ENCODE measurements around the gene GLRB.
"Not testable (repeated sequence)": the region's sequence is repeated elsewhere in the genome, so short reads cannot be mapped to it uniquely, and the experiment has no call there.

The GLRB gene

DNA sequence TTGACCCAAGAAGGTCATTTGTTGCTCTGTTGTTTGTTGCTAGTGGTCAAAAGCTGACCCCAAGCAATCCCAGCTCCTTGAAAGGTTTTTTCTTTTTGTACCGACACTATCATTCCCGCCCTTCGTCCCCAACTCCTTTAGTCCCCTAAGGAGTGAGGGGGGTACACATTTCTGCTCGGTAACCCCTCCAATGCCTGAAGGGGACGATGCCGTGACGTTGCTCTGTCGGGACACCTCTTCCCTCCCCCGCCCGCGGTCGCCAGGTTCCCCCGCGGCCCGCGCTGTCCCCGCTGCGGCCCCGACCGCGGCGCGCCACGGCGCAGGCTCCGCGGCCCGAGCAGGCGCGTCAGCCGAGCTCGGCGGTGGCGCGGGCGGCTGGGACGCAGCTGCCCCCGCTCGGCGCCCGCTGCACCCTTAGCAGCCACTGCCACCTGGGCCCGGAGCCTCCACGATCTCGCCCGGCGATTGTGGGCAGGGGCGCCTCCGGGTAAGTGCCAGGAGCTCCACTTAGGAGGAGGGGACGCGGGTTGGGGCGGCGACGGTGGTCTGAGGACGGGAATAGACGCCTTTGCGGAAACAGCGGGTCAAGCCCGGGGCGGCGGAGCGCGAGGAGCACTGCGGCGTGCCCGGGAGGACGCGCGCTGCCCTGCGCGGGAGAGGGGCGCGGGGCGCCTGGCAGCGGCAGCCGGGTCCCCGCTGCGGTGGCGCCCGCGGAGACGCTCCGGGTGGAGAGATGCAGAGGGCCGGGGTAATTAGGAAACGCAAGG lies at the start of gene GLRB:
Gene GLRB (plus strand): TSS at position 340 of the 767 bp plus-strand sequence. CDS start 1,875 bp downstream, outside the sequence.
- DNase-seq = peak; percentile 70

DNA sequence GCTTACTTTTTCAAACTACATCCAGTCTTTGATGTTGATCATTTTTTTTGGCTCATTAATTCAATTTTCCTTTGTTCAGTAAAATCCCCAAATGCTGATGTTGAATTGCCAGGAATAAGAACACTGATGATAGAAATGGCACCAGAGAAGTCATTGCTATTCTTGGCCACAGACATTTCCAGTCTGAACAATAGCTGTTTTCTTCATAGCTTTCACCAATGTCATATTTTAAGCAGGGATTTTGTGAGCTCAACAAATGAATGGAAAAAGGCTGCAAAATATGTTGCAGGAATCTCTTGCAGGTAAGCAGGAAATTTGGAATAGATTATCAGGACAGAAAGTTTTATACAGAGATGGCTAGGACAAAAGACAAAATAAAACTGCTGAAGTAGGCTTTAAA lies 40.5 kb upstream of the GLRB start:
- no peak for DNase-seq

DNA sequence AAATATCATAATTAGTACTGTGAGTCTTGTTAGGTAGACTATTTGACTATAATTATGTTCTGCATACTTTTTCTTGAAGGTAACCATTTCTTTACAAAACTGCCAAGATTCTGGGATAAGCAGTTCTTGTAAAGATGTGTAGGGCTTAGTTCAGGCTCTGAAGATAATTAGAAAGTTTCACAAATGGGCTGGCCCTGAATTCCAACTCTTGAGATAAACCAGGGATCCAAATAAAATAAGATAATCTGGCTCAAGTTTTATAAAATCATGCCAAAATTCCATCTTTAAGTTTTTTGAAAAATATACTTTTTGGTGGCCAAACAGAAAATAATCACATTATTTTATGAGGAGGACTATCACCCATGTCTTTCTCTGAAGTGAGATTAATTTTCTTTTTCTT lies 35.5 kb upstream of the GLRB start:
- no peak for DNase-seq

DNA sequence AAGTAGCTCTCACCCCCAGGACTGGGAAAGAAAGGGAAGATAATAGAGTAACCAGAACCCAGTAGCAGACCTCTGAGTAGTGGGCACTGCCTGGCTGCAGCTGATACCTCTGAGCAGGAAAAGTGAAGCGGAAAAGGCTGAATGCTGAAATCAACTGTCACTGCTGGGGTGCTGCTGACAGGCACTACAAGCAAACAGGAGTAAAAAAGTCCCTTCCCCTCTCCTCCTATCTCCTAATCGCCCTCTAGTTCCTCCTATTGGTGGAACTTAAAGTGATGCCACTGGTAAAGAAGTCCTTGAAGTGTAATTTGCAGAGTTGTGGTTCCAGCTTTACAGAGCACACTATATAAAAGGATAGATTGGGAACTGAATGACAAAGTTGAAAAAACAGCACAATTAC lies 32.8 kb upstream of the GLRB start:
- peak; percentile 62 for DNase-seq

DNA sequence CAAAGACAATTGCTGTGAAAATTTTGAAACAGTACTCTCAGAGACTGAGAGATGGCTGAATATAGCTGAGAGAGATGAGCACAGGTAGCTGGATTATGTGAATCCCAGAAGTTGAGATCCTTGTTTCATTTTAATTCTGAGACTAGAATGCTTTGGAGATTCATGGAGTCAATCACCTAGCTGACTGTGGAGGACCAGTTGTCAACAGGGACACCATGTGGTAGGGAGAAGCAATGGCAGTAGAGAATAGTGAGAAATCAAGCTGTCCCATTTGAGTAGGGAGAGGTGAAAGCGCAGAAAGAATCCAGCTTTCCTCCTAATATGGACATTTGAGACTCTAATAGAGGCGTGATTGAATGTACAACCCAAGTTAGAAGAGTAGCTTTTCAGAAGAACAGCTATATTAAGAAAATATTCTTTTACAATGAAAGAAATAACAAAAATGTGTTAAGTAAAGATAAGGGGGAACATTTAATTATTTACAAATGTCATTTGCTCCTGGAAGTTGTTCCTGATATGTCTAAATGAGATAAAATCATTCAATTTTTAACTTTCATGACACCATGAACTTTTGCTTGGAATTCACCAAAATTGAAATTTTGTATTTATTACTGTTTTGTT lies 30.3 kb upstream of the GLRB start:
- no peak for DNase-seq

DNA sequence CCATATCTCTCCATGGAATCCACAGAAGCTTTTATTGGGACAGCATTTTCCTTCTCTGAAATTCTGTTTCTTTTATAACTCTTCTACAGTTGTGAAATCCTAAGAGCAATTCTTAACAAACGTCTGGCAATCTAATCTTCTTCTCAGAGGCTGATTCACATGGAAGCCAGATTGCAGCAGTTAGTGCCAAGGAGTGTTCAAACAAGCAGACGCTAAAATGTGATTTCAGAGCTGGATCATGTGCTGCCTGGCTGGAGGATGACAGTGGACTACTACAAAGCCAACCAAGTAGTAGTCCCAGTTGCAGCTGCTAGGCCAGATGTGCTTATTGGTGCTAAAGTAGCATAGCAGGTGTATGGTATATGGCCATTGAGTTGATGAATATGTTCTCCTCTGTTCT lies 27.7 kb upstream of the GLRB start:
- no peak for DNase-seq

DNA sequence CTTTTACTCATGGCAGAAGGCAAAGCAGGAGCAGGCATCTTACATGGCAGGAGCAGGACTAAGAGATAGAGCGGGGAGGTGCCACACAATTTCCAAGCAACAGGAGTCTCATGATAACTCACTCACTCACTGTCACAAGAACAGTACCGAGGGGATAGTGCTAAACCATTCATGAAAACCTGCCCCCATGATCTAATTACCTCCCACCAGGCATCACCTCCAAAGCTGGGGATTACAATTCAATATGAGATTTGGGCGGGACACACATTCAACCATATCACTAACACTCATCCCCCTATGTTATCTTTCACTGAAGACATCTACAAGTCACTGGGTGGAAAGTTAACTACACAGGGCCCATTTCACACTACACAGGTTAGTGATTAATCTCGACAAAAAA lies 25.4 kb upstream of the GLRB start:
- DNase-seq = no peak

DNA sequence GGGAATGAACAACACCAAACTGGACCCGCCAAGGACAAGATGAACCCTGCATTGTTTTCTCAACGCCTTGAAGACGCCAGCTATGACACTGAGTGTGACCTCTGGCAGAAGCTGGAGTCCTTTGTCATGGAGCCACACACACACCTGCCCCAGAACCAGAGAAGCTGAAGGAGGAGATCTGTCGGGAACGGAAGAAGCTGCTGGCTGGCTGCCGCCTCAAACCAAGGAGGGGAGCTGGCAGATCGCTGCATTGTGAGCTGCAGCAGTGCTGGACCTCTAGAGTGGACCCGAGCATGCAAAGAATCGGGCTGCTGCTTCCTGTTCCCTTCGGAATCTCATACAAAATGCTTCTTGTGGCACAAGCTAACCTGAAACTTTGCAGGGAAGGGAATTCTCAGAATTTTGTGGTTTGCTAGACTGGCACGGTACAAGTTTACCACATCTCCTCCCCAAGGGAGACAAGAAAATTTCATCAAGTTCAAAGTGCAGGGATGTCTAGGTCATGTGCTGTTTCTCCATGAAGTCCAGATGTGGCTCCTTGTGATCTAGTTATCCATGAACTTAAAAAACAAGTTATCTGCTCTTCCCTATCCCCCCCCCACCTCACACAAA lies 23.4 kb upstream of the GLRB start:
- DNase-seq = no peak

DNA sequence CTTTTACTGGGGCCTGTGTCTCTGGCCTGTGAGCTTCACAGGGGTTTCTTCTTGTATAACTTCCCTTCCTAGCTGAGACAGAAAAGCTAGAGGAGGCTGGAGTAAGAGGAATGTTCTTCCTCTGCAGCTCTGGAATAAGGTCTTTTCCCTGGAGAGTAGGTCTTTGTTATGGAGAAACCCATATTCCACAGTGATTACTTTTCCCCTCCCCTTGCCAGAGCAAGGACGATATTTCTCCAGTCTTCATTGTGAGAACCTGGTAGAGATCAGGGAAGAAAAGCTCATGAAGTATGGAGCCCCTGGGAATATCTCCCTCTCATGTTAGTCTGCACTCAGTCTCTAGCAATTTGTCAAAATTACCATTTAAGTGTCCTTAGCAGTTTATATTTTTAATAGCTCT lies 18.7 kb upstream of the GLRB start:
- no peak for DNase-seq

DNA sequence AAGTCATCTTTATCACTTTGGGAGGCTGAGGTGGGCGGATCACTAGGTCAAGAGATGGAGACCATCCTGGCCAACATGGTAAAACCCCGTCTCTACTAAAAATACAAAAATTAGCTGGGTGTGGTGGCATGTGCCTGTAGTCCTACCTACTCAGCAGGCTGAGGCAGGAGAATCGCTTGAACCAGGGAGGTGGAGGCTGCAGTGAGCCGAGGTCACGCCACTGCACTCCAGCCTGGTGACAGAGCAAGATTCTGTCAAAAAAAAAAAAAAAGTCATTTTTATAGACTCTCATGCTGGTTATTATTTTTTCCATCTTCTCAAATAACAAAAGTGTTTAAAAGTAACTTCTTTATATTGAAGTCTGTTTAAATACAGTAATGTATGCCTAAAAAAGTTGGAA lies 17.1 kb upstream of the GLRB start:
- not testable (repeated sequence) for DNase-seq

DNA sequence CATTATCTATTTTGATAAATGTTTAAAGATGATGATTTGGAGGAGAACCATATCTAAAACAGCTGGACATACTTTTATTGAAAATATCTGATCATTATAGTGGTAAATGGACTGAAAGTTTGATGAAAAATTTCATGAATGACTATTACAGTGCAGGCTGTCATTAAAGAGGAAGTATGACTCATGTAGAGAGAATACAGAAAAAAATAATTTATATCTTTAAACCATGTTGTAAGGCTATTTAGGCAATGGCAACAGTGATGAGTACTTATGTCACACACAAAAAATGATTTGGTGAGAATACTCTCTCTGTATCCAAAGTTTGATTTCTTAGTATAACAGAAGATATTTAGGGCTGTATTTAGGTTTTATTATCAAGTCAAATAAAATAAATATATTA lies 3.9 kb upstream of the GLRB start:
- DNase-seq = no peak

DNA sequence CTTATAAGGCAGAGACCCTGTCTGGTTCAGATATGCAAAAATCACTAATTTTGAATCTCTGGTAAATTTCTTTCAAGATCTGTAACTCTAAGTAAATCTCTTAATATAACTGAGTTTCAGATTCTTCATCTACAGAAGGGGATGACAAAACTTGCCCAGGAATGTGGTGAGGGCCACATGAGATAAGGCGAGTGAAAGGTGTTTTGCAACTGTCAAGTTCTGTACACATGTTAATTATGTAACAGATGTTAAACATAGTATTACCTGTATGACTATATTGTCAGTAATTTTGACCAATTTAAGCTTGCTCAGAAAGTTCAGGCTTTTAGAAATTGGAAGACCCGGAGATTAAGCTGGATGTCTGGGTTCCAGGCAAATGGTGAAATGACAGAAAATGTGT lies 549 bp upstream of the GLRB start:
- DNase-seq = no peak

DNA sequence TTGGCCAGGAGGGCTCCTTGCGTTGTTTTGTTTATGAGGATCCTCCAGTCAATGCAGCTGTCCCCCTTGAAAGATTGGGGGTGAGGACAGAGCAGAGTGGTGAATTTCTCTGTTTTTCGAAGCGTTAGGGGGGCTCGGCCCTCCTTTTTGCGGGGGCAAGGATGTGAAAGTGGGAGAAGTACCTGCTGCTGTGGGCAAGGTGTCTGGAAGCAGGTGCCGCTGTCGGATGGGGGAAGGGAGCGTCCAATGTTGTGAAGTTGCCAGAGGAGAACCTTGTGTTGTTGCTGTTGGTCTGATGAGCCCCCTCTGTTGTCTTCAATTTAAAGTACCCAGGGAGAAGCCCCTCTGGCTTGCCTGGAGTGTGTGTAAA lies 613 bp downstream of the GLRB start:
- DNase-seq = no peak

DNA sequence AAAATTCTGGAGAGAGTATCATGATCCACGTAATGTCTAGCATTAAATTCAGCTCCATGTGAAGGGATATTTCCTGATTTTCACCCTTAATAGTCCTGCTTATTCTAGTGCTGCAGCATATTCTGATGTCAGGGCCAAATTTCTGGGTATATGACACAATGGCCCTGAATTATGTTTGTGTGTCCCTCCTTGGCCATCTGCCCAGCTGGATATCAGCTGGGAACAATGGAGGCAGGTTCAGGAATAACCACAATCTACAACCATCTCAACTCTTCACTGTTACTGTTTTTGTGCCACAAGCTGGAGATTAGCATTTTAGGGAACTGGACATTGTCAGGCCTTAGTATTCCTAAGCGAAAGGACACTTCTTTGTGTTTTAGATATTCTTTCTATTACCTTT lies 3.5 kb downstream of the GLRB start:
- DNase-seq = no peak

DNA sequence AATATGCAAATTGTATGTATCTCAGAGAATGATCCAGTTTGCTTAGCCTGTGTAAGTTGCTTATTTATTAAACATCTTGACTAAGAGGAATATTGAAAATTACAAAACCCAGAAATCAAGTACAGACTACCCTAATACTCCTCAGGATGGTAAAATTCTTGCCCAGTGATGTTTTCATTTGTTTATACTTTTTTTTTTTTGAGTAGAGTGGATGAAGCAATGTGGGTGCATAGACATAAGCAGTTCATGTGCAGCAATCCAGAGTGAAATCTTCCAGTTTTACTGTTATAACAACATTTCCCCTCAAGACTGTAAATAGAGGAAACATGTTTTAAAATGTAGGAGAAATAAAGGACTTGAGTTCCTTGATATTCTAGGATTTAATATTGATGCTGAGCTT lies 4.7 kb downstream of the GLRB start:
- DNase-seq = no peak

DNA sequence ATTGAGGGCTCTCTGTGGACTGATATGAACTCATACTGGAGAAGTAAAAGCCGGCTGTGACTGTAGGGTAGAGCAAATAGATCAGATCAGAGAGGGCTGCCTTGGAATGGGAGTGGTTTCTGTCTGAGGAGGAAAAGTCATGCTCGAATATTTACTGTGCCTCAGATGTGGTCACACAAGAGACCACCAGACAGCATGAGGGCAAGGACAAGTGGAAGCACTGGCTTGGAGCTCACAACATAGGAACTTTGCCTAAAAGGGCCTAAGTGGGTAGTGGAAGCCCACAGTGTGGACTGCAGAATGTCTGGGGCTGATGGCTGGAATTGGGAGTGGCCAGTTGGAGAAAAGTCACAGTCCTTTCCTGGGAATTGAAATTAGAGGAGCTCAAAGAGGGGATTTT lies 19.8 kb downstream of the GLRB start:
- DNase-seq = no peak

DNA sequence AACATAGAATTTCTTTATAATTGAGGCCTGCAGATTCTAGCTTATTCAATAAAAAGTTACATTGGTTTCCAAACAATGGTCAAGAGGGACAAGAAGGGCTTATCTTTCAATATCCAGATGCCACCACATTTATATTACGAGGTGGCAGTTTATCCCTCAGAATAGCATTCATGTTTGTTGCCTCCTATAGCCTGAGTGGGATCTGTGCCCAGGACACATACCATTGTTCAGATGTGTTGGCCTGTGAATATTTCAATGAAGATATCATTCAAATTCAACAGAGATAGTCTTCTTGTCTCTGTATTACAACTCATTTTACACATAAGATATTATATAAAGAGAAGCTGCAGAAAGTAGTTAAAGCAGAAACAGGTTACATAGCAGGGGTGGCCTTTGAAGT lies 20.5 kb downstream of the GLRB start:
- DNase-seq = no peak

DNA sequence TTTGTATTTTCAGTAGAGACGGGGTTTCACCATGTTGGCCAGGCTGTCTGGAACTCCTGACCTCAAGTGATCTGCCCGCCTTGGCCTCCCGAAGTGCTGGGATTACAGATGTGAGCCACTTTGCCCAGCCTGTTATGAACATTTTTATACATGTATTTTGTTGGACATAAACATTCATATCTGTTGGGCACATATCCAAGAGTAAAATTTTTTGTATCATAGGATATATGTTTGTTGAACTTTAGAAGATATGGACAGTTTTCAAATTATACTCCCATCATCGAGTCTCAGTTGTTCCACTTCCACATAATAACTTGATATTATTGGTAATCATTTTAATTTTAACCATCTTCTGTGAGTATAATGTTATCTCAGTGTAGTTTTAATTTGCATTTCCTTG lies 23.6 kb downstream of the GLRB start:
- no peak for DNase-seq

DNA sequence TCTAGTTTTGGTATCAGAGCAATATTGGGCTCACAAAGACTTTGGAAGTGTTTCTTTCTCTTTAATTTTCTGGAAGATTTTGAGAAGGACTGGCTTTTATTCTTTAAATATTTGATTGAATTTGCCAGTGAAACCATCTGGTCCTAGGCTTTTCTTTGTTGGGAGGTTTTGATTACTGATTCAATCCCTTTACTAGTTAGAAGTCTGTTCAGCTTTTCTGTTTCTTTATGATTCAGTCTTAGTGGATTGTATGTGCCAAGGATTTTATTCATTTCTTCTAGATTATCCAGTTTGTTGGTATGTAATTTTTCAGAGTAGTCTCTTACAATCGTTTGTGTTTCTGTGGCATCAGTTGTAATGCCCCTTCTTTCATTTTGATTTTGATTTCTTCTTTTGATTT lies 28.6 kb downstream of the GLRB start:
- DNase-seq = no peak

DNA sequence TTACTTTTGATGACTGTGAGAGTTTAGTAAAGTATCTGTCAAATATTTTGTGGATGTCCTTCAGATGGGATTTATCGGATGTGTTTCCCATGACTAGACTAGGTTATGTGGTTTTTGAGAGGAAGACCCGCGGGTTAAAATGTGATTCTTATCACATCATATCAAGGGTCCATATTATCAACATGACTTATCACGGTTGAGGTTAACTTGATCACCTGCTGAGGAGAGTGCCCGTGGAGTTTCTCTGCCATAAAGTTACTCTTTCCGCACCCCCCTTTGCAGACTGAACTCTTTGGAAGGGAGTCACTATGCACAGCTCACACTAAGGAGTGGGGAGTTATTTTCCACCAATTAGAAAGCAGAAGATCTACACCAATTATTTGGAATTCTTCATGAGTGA lies 38.7 kb downstream of the GLRB start:
- no peak for DNase-seq

DNA sequence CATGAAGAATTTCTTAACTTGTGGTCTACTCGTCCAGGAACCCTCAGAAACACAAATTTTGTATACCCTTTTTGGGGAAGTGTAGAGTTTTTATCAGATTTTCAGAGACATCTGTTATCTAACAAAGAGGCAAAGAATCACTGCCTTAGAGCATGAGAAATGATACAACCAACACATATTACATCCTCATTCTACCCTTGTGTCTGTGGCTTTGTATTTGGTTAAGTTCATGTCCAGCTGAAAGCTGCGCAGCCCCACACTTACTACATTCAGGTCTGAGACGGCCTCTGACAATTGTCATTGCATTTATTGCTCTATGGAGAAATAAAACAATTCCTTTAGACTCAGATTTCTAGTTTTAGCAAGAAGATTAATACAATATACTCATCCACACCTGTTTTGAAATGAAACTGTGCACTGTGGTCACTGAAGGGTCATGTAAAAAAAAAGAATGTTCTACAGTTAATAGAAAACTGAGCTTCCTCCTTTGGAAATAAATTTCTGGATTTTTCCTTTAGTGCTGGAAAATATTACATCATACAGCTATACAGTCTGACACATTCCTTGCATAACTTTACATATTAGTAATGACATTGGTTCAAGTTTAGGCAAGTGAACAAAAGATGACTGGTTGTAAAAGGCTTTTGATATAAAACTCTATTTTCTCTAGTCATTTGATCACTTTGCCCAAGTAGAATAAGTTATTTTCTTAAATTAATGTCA lies 39.8 kb downstream of the GLRB start:
- no peak for DNase-seq

DNA sequence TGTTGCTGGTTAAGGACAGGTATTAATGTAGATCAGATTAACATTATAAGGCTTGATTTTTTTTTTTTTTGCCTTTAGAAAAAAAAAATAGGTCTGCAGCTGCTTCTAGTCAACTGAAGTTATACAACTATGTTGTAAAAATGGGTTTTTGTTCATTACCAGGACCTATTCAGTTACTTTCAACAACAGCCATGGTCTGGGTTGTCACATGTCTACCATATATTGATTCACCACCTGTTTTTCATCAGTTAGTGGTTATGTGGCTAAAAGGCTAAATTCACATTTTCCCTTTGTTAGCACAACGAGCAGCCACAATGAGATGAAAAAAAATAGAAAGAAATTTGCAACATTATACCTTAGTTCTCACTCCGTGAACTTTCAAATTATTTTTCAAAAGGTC lies 45.5 kb downstream of the GLRB start:
- no peak for DNase-seq

DNA sequence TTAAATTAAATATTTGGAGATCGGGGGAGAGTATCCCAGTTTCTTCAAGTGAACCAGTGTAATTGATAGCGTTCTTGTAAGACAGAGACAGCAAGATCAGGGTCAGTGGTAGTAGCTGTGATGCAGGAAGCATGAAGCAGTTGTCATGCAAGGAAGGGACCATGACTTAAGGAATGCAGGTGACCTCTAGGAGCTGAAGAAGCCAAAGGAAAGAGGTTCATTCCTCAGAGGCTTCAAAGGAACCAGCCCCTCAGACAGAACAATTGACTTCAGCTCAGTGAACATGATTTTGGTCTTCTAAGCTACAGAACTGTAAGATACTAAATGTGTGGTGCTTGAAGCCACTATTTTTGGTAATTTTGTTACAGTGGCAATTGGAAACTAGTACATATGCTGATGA lies 51.6 kb downstream of the GLRB start:
- no peak for DNase-seq

DNA sequence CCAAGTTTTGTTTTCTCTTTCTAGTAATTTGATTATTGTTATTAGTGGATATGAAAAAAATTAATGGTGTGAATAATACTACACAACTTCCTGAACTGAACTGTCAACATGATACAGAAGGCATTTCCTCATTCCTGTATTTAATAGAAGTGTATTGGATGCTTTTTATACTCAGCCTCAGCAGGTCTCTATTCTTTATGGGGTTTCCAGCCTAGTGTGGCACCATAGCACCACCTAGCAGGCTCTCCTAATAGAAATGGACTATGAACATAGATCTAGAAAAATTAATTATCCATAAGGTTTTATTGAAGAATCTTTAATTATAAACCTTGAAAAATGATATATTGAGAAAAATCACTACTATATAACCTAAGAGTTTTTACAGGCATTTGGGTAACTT lies 52.4 kb downstream of the GLRB start:
- no peak for DNase-seq

Data from islet precursor cell (in vitro differentiated cells).